Measurements from ENCODE around the gene HHIP. TPM values are rescaled to one million over a fixed set of nuclear protein-coding genes. Genes with fewer than 3 reads are reported as not detected.

Gene HHIP
- total and polyA plus RNA-seq, 9 of the 15 experiments (the other 6 are each of a cell fraction or from before 2014, with no cell fraction given), result 0.09 TPM; not detected in 8

DNA sequence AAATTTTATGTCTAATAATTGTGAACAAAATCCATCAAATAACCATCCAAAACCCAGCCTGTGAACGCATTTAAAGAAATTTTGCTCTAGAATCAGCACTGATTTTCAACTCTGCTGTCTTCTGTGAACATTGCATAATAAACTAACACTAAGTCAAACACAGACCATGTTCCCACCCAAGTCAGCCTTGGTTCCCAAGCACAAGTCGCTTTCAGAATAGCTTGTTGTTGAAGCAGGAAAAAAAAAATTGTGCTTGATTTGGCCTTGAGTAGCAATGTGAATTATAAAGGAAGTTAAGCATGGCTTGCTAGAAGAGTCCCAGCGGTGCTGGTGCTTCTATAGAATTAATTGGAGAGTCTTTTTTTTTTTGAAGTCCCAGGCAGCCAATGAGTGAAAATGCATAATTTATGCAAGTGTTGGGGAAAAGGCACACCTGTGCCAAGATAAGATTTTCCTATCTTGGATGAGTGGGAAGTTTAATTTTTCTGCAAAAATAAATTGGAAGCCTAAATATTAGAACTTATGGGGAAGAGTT is 42.1 kb downstream of the HHIP start:
- Histone ChIP-seq H3K4me3 (no peak overlapping the region), H3K27me3 (ENCODE audit: control insufficient read depth in 2 of 2, insufficient read depth in 2 of 2, low read length in 2 of 2) (no peaks in the 10 kb centered on the region), H3K4me1 (replicated peaks in 1 of 2; ENCODE audit: control insufficient read depth in 2 of 2, insufficient read depth in 2 of 2, low read length in 2 of 2) (no peaks in the 10 kb centered on the region), H3K4me2 (ENCODE audit: insufficient read depth, low read length) (no peak overlapping the region), H2AFZ (ENCODE audit: low read depth, low read length) (no peak overlapping the region), H3K9me3 (replicated peaks; ENCODE audit: control insufficient read depth, insufficient read depth, low read depth, low read length) (no peaks in the 10 kb centered on the region), H3K79me2 (ENCODE audit: control insufficient read depth, insufficient read depth, low read length) (no peaks in the 10 kb centered on the region), H3K9me1 (ENCODE audit: control insufficient read depth, insufficient read depth, low read length) (no peaks in the 10 kb centered on the region), H3K27ac (ENCODE audit: extremely low read depth, low read depth, low read length) (no peak overlapping the region), H4K20me1 (replicated peaks; ENCODE audit: control insufficient read depth, insufficient read depth, low read length) (no peaks in the 10 kb centered on the region), H3K9ac (ENCODE audit: insufficient read depth in 1 of 2, low read depth in 2 of 2, low read length in 2 of 2) (no peak overlapping the region), H3K36me3 (ENCODE audit: control insufficient read depth, insufficient read depth, low read length) (no peaks in the 10 kb centered on the region)
- FAIRE-seq (no peak), ATAC-seq (no peak), DNase-seq (ENCODE audit: extremely low read depth in 1 of 4, low spot score in 3 of 4) (no peak)
- ChIA-PET POLR2A (no interaction called here), CTCF (ENCODE audit: low intra/inter-chr PET ratio) (no interaction called here)
- TF ChIP-seq, protein P1, sequence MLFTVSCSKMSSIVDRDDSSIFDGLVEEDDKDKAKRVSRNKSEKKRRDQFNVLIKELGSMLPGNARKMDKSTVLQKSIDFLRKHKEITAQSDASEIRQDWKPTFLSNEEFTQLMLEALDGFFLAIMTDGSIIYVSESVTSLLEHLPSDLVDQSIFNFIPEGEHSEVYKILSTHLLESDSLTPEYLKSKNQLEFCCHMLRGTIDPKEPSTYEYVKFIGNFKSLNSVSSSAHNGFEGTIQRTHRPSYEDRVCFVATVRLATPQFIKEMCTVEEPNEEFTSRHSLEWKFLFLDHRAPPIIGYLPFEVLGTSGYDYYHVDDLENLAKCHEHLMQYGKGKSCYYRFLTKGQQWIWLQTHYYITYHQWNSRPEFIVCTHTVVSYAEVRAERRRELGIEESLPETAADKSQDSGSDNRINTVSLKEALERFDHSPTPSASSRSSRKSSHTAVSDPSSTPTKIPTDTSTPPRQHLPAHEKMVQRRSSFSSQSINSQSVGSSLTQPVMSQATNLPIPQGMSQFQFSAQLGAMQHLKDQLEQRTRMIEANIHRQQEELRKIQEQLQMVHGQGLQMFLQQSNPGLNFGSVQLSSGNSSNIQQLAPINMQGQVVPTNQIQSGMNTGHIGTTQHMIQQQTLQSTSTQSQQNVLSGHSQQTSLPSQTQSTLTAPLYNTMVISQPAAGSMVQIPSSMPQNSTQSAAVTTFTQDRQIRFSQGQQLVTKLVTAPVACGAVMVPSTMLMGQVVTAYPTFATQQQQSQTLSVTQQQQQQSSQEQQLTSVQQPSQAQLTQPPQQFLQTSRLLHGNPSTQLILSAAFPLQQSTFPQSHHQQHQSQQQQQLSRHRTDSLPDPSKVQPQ (CRISPR knock-in tag; IDR thresholded peaks at IDR 0.05; ENCODE audit: borderline replicate concordance), result no peak
- TF ChIP-seq NR4A1 (CRISPR knock-in tag; IDR thresholded peaks at IDR 0.05) (no peak), NR4A1 (tag; IDR thresholded peaks at IDR 0.05) (no peak), MTA1 (IDR thresholded peaks at IDR 0.05; ENCODE audit: borderline replicate concordance) (no peak), PML (IDR thresholded peaks at IDR 0.05; ENCODE audit: low read length) (no peak), CREBBP (IDR thresholded peaks at IDR 0.05; ENCODE audit: low read depth, low read length) (no peak), ZKSCAN1 (IDR thresholded peaks at IDR 0.05; ENCODE audit: low read depth, low read length) (no peak), FOXA3 (CRISPR knock-in tag; conservative IDR thresholded peaks at IDR 0.05 in 1 of 2, IDR thresholded peaks at IDR 0.05 in 1 of 2) (no peak), GTF2B (IDR thresholded peaks at IDR 0.05; ENCODE audit: extremely low read depth, insufficient read length) (no peak), RBM39 (optimal IDR thresholded peaks at IDR 0.05; ENCODE audit: low read depth, low read length) (no peak), TSC22D4 (tag; IDR thresholded peaks at IDR 0.05) (no peak), ZNF134 (CRISPR knock-in tag; conservative IDR thresholded peaks at IDR 0.05) (no peak), THRA (IDR thresholded peaks at IDR 0.05) (no peak), GATAD2B (IDR thresholded peaks at IDR 0.05; ENCODE audit: borderline replicate concordance) (no peak)
- in situ Hi-C loops (cut with MboI) (no loop called here), intact Hi-C loops (cut with micrococcal nuclease) (no loop called here)
- WGBS (ENCODE audit: insufficient coverage, low coverage, missing lambda C conversion rate), result 0% methylated on average over 3 of the region's 3 CpGs
- BruUV-seq (replicated peaks), result no TSS peak
